Left colon (tissue), 2 donors: ENCODE data around the gene ARL1. TPM values are rescaled to one million over a fixed set of nuclear protein-coding genes. Genes with fewer than 3 reads are reported as not detected.
"Not testable (repeated sequence)": the region's sequence is repeated elsewhere in the genome, so short reads cannot be mapped to it uniquely, and the experiment has no call there.

Experiments used
- ATAC-seq: fragments of 200-7000 bp; cut with Tn5 transposase; one replicate; pipeline ENCODE4 v1.9.1; 2020; ENCODE audit warnings: mild to moderate bottlenecking, moderate library complexity
- DNase-seq, 2 donors: peaks; one replicate each; pipeline ENCODE4 v3.0.0-alpha.2; 2020
- intact Hi-C, 2 donors: fragments of 100-400 bp; cut with DNase I in 1 of 2; cut with micrococcal nuclease in 1 of 2; formaldehyde crosslinking; loops; one replicate each; pipeline versions ENCODE4 v1.11.2 to v1.14.0; 2022; cut with DNase I, micrococcal nuclease
- long read RNA-seq: library from polyadenylated mRNA; unstranded; transcript quantifications from one replicate; pipeline ENCODE4 v2.0.0, GENCODE V29; 2021
- total RNA-seq, 2 donors: library from RNA; stranded (reverse); fragmentation: NEBNext Ultra II Directional; extraction: Animal tissue kit (Norgen Biotek cat#: 25700); gene quantifications; one replicate each; pipeline ENCODE4 v1.2.1, GENCODE V29; 2021
- donor health status: DM: no; HTN: no; CAD: no.
- donor health status: DM: yes; HTN: yes; CAD: no.

Gene ARL1
- total RNA-seq, result 10 to 100 TPM; 72.0 to 94.3 TPM
- long read RNA-seq, transcript ARL1-201 (6 exons, 3,241 nt), result major isoform, 119 of 135 reads
- long read RNA-seq, partial matches to known transcripts, result 2 of 135 reads
- long read RNA-seq, other reads (novel, unspliced or antisense), result 12 of 135 reads

GRCh38 chr12:101407436-101408345 is at the start of gene ARL1:
Gene ARL1 (minus strand): TSS chr12:101407772. CDS start chr12:101407645, 127 bp downstream.
- intact Hi-C loops, result no loop called here
- ATAC-seq (peak; percentile 92), DNase-seq (peak; percentile 83 to 91)

DNA sequence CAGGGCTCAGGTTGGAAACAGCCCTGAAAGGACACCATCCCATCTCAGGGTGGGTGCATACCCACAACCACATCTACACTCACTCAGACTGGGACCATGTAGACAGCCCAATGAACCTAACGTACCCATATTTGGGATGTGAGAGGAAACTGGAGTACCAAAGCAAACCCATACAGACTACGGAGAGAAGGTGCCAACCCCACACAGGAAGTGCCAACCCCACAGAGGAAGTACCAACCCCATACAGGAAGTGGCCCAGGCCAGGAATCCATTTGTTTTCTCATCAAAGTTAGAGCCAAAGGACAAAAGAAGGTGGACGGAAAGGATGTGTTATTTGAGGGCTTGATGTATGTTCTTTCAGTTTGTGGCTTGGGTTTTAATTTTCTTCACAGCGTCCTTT is 48.1 kb upstream of the ARL1 start:
- no peak for DNase-seq
- ATAC-seq, result no peak
- intact Hi-C loops, result no loop called here

DNA sequence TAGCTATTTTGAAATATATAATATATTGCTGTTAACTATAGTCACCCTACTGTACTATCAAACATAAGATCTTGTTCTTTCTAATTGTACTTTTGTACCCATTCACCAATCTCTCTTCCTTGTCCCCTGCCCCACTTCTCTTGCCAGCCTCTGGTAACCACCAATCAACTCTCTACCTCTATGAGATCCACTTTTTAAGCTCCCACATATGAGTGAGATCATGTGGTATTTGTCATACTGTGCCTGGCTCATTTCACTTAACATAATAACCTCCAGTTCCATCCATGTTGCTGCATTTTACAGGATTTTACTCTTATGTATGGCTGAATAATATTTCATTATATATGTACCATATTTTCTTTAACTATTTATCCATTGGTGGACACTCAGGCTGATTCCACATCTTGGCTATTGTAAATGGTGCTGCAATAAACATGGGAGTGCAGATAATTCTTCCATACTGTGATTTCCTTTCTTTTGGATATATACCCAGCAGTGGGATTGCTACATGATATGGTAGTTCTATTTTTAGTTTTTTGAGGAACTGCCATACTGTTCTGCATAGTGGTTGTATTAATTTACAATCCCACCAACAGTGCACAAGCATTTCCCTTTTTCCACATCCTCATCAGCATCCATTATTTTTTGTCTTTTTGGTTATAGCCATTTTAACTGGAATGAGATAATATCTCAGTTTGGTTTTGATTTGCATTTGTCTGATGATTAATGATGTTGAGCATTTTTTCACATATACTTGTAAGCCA is 34.1 kb upstream of the ARL1 start:
- no peak for DNase-seq
- no peak for ATAC-seq
- intact Hi-C loops, result no loop called here

GRCh38 chr12:101439236-101439635 is 31.7 kb upstream of the ARL1 start:
- intact Hi-C loops, result no loop called here
- ATAC-seq (no peak), DNase-seq (no peak)

GRCh38 chr12:101436136-101436535 is 28.6 kb upstream of the ARL1 start:
- no peak for DNase-seq
- intact Hi-C loops, result no loop called here
- ATAC-seq, result no peak

GRCh38 chr12:101430456-101430855 is 22.9 kb upstream of the ARL1 start:
- intact Hi-C loops, result no loop called here
- no peak for ATAC-seq
- DNase-seq, result no peak

DNA sequence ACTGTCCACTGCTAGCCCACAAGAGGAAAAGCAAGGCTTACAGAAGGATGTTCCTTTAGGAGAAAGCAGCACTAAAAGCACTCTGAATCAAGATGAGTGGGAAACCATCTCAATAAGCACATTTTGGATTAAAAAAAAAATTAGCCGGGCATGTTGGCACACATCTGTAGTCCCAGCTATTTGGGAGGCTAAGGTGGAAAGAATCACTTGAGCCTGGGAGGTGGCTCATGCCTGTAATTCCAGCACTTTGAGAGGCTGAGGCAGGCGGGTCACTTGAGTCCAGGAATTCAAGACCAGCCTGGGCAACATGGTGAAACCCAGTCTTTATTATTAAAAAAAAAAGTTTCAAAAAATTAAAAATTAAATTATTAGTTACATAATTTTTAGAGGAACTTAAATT is 17.0 kb upstream of the ARL1 start:
- intact Hi-C loops, result no loop called here
- DNase-seq (no peak), ATAC-seq (no peak)

DNA sequence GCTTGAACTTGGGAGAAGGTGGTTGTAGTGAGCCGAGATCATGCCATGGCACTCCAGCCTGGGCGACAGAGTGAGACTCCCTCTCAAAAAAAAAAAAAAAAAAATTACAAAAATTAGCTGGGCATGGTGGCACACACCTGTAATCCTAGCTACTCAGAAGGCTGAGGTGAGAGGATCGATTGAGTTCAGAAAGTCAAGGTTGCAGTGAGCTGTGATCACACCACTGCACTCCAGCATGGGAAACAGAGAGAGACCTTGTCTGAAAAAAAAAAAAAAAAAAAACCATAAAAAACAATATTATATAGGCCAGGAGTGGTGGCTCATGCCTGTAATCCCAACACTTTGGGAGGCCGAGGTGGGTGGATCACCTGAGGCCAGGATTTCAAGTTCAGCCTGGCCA is 14.5 kb upstream of the ARL1 start:
- ATAC-seq, intact Hi-C loops, DNase-seq: not testable (repeated sequence)

DNA sequence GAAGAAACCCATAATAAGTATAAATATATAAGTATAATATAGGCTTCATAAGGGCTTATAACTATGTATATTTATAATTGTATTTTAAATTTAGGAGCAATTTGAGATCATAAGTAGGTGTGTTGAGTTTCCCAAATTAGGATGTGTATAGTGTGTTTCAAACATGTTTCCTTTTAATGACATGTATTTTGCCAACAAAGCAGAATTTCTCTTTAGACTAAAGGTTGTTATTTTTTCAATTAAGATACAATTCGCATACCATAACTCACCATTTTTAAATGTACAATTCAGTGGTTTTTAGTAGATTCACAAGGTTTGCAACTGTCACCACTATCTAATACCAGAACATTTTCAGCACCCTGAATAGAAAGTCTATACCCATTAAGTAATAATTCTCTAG is 7.7 kb upstream of the ARL1 start:
- intact Hi-C loops, result no loop called here
- ATAC-seq, result no peak

GRCh38 chr12:101414533-101415119 is 7.1 kb upstream of the ARL1 start:
- intact Hi-C loops, result no loop called here
- ATAC-seq (peak; percentile 60), DNase-seq (peak in 1 of 2 donors; percentile 11)

More for the DNA sequence above, 7.7 kb upstream of the ARL1 start:
- DNase-seq, result no peak

- ATAC-seq, intact Hi-C loops, DNase-seq: not testable (repeated sequence)
Observed at GRCh38 chr12:101410169-101410568, 2.6 kb upstream of the ARL1 start.

GRCh38 chr12:101407049-101407435 is 530 bp downstream of the ARL1 start:
- intact Hi-C loops, result no loop called here
- DNase-seq, result no peak
- ATAC-seq, result peak; percentile 13

DNA sequence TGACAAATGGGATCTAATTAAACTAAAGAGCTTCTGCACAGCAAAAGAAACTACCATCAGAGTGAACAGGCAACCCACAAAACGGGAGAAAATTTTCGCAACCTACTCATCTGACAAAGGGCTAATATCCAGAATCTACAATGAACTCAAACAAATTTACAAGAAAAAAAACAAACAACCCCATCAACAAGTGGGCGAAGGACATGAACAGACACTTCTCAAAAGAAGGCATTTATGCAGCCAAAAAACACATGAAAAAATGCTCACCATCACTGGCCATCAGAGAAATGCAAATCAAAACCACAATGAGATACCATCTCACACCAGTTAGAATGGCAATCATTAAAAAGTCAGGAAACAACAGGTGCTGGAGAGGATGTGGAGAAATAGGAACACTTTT is 16.4 kb downstream of the ARL1 start:
- ATAC-seq, DNase-seq, intact Hi-C loops: not testable (repeated sequence)

DNA sequence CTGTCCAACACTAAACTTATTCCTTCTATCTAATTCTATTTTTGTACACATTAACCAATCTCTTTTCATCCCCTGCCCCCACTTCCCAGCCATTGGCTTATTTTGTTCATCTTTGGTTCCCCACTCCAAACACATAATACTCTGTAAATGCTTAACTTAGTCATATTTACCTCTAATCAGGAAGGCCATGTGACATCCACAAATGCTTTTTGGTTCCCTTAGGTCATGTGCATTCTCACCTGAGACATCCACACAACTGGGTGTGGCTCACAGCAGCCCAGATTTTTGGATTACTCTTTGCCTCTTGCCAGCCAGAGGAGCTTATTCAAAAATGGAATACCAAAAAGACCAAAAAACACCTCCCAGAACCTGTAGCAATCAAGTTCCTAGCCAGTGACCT is 28.4 kb downstream of the ARL1 start:
- ATAC-seq (no peak), DNase-seq (no peak)
- intact Hi-C loops, result no loop called here

DNA sequence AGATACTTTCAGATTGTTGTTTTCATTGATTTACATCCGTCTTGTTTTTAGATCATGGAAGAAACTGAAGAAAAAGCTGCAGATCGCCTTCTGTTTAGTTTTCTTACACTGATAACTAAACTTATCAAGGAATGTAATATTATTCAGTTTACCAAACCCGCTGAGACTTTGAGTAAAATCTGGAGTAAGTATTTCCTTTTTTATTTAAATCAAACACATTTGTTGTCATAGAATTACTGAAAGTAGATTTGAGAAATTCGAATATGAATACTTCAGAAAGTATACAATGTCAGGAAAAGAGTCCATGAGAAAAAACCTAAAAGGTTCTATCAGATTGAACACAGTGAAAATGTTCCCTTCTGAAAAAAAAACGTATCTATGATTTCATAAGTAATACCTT is 32.0 kb downstream of the ARL1 start:
- no peak for ATAC-seq
- DNase-seq, result no peak
- intact Hi-C loops, result no loop called here

- intact Hi-C loops, result no loop called here
- no peak for ATAC-seq
- DNase-seq, result no peak
Observed at GRCh38 chr12:101372431-101372830, 35.1 kb downstream of the ARL1 start.

DNA sequence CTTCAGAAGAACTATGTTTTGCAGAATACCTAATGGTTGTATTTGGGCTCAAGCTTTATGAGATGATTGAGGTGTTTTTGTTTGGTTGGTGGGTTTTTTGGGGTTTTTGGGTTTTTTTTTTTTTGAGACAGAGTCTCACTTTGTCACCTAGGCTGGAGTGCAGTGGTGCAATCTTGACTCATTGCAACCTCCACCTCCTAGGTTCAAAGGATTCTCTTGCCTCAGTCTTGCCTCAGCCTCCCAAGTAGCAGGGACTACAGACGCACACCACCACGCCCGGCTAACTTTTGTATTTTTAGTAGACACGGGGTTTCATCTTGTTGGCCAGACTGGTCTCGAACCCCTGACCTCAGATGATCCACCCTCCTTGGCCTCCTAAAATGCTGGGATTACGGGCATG is 39.6 kb downstream of the ARL1 start:
- DNase-seq (no peak), ATAC-seq (no peak)
- intact Hi-C loops, result no loop called here

DNA sequence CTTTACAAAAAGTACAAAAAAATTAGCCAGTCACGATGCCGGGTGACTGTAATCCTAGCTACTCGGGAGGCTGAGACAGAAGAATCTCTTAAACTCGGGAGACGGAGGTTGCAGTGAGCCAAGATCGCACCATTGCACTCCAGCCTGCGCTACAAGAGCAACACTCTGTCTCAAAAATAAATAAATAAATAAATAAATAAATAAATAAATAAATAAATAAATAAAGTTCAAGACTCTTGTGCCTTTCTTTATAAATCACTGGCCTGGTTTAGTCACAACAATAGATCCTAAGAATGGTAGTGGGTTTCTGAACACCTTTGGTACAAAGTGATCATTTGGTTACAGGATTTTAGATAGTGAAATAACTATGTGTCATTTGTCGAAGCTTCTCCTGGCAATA is 46.1 kb downstream of the ARL1 start:
- ATAC-seq, result no peak
- intact Hi-C loops, result no loop called here
- DNase-seq, result no peak

- ATAC-seq (no peak), DNase-seq (no peak)
- intact Hi-C loops, result no loop called here
Observed at GRCh38 chr12:101356794-101357193, 50.8 kb downstream of the ARL1 start.
